Raji (cell line): ENCODE measurements around the gene CDKAL1.

Experiments
- POLR2A ChIP-seq: IDR thresholded peaks from 2 replicates; pipeline ENCODE4 v1.6.1; 2011; ENCODE audit warnings: low read depth, low read length, control low read depth; ENCODE audit not compliant: insufficient read depth

The CDKAL1 gene

GRCh38 chr6:20777801-20778200 lies 243.5 kb downstream of the CDKAL1 start:
- no peak for TF ChIP-seq POLR2A

DNA sequence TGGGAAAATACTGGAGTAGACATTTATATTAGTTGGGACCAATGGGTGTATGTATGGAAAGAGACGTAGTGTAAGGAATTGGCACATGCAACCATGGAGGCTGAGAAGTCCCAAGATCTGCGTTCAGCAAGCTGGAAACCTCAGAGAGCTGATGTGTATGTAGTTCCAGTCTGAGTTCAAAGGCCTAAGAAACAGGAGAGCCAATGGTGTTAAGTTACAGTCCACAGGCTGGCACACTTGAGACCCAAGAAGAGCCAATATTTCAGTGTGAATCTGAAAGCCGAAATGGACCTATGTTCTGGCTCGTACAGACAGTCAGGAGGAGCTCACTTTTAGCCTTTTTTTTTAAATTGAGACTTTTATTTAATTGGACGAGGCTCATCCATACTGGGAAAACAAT lies 244.2 kb downstream of the CDKAL1 start:
- TF ChIP-seq POLR2A: no peak

DNA sequence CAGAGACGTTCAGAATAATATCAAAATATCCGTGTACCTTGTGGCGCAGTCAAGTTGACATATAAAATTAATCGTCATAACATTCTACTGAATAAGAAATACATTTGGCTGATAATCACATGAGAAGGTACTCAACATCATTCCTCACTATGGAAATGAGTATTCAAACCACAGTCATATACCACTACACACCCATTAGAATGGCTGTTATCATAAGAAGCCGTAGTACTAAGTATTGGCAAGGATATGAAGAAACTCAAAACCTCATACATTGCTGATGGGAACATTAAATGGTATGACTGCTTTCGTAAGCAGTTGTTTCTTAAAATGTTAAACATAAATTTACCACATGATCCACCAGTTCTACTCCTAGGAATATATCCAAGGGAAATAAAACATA lies 244.7 kb downstream of the CDKAL1 start:
- no peak for TF ChIP-seq POLR2A

- TF ChIP-seq POLR2A: no peak
These were observed 254.9 kb downstream of the CDKAL1 start for GRCh38 chr6:20789162-20789561.

GRCh38 chr6:20790032-20790791 lies 256.0 kb downstream of the CDKAL1 start:
- no peak for TF ChIP-seq POLR2A

DNA sequence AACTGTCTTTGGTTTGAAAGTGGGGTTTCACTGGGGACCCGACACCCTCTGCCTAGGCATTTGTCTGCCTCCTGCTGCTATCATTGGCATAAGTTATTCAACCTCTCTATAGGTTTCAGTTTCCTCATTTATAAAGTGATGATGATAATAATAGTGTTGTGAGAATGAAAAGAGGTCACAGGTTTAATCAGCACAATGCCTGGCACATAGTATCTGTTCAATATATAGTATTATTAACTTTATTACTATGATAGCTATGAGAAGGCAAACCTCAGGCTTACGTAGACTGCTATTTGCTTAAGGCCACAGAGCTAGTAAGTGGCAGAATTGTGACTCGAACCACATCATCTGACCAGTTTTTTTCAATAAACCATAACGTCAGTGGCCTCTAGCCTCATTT lies 256.8 kb downstream of the CDKAL1 start:
- TF ChIP-seq POLR2A: no peak

DNA sequence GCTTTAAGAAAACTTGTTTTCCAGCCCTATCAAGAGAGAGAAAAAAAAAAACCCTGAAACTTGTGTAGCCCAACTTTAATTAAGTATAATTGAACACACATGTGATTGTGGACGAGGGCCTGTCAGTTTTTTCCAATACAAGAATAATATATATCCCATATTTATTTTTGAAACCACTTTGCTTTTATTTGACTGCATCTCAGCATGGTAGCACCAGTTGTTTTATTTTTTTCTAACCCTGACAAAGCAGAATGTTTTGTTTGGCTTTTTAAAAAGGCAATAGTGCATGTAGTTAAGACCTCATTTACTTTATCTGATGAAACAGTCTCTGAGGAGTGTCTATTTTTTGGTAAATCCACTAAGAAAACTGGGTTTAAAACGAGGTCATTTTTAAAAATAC lies 257.7 kb downstream of the CDKAL1 start:
- no peak for TF ChIP-seq POLR2A

- TF ChIP-seq POLR2A: no peak
These were observed 258.9 kb downstream of the CDKAL1 start for GRCh38 chr6:20793174-20793573.

DNA sequence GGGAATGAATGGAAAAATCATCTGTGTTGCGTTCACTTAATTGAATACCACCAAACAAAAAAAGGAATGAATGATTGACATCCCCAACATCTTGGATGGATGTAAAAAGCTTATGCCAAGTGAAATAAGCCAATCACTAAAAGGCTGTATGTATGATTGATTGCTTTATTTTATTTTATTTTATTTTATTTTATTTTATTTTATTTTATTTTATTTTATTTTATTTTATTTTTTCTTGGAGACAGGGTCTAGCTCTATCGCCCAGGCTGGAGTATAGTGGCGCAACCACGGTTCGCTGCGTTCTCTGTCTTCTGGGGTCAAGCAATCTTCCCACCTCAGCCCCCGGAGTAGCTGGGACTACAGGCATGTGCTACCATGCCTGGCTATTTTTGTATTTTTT lies 263.3 kb downstream of the CDKAL1 start:
- TF ChIP-seq POLR2A: no peak

GRCh38 chr6:20800229-20800628 lies 266.0 kb downstream of the CDKAL1 start:
- TF ChIP-seq POLR2A: no peak

DNA sequence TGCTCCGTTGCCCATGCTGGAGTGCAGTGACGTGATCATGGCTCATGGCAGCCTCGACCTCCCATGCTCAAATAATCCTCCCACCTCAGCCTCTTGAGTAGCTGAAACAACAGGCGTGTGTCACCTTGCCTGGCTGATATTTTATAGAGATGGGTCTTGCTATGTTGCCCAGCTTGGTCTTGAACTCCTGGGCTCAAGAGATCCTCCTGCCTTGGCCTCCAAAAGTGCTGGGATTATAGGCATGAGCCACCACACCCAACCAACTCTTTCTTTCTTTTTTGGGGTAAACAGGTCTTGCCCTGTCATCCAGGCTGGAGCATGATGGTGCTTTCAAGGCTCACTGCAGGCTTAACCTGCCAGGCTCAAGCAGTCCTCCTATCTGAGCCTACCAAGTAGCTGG lies 266.4 kb downstream of the CDKAL1 start:
- no peak for TF ChIP-seq POLR2A

DNA sequence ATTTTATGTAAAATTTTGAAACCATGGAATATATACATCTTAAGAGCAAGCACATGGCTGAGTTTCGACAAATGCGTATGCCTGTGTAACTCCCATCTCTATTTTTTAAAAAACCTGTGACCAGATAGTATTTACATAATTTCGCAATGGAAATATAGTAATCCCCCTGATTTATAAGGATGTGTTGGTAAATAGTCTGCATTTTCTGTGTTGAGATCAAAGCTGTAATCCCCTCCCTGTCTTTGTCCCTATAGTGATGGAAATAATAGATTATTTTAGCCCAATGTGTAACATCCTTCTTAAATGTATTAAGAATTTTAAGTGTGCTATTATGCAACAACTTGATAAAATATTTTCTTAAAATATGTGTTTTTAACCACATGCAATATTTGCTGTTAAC lies 267.3 kb downstream of the CDKAL1 start:
- no peak for TF ChIP-seq POLR2A

DNA sequence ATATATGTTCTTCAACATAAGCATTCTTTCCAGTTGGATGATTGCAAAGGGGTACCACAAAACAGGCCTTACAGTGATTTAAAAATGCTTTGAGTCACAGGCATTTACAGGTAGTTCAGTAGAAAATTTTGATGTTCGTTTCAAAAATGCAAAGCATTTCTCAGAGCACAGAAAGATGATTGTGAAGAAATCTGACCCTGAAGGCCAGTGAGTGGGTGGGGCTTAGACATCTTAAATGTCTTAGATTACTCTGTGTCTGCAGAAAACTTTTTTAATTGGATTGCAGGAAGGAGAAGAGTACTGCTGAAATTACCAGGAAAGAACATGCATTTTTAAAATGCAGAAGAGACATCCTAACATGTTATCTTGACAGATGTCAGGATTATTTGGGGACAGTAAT lies 268.3 kb downstream of the CDKAL1 start:
- TF ChIP-seq POLR2A: no peak

GRCh38 chr6:20805021-20805420 lies 270.8 kb downstream of the CDKAL1 start:
- no peak for TF ChIP-seq POLR2A

- no peak for TF ChIP-seq POLR2A
These were observed 272.4 kb downstream of the CDKAL1 start for GRCh38 chr6:20806669-20807068.

DNA sequence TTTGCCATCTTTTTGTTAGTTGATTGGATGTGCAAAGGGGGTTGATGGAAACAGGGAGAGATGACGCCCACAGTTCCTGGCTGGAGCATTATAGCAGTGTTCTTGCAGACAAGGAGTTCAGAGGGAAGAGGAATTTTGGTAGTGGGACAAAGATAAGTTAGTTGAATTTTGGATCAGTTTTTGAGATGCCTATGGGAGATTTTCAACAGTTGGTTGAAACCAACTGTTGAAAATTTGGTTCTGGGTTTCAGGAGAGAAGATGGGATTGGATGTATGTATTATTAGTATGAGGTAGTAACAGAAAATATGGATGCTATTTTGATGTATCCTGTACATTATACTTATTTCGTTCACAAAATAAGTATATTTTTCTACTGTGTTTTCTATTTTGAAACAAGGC lies 274.2 kb downstream of the CDKAL1 start:
- TF ChIP-seq POLR2A: no peak

DNA sequence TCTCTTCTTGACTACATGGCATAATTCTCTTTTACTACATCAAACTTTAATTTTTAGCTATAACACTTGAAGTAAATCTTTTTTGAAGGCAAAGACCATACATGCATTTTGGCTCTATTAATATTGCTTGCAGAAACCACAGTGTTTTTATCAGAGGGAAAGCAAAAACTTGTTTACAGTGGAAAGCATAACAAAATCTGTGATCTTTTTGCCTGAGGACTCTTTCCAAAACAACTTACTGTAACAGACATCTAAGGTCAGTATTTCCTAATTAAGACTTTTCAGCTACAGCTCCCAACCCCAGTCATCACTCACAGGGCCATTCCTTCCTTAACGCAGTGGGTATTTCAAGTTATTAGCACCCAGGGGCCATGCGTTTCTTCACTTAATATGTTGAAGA lies 274.7 kb downstream of the CDKAL1 start:
- TF ChIP-seq POLR2A: no peak
